AG08395 (cell line): ENCODE data around the gene LRRC52.

ENCODE experiments used
- DNase-seq: peaks from one replicate; pipeline ENCODE4 v3.0.0; 2012; ENCODE audit warnings: mixed read lengths, low spot score

LRRC52 gene, protein sequence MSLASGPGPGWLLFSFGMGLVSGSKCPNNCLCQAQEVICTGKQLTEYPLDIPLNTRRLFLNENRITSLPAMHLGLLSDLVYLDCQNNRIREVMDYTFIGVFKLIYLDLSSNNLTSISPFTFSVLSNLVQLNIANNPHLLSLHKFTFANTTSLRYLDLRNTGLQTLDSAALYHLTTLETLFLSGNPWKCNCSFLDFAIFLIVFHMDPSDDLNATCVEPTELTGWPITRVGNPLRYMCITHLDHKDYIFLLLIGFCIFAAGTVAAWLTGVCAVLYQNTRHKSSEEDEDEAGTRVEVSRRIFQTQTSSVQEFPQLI

DNA sequence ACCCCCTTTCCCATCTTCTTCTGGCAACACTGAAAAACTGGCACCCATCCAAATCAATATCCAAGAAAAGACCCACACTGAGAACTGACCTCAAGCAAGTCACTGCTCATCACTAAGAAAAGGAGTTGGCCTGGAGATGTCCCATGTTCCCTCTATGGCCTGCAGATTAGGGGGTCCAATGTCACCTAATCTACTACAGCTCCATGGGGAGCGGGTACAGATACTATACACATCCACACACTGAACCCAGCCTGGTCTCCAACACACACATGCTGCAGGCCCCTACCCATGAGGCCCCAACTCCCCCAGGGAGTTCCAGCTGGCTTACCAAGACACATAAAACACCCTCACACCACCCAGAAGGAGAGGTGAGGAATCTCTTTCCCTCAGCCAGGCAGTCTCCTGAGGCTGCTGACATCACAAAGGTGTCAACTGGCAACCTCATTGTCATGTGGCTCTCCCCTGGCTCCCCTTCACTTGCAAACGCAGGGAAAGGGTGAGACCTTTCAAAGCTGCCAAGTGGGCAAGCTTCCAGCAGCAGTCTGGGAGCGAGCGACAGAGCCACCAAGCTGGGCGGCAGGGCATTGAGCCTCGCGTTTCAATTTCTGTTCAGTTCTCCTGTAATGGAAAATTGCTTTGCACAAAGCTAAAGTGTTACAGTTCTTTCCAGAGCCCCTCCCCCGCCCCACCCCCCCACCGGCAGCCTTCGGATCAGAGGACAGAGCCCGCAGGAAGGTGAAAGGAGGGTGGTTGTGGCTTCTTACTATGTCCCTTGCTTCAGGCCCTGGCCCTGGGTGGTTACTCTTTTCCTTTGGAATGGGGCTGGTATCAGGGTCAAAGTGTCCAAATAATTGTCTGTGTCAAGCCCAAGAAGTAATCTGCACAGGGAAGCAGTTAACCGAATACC, at the start of gene LRRC52:
Gene LRRC52, plus strand, starts transcription at position 469 of the 907 bp plus-strand sequence. Its CDS starts 297 bp downstream, at position 766.
- DNase-seq, result no peak

DNA sequence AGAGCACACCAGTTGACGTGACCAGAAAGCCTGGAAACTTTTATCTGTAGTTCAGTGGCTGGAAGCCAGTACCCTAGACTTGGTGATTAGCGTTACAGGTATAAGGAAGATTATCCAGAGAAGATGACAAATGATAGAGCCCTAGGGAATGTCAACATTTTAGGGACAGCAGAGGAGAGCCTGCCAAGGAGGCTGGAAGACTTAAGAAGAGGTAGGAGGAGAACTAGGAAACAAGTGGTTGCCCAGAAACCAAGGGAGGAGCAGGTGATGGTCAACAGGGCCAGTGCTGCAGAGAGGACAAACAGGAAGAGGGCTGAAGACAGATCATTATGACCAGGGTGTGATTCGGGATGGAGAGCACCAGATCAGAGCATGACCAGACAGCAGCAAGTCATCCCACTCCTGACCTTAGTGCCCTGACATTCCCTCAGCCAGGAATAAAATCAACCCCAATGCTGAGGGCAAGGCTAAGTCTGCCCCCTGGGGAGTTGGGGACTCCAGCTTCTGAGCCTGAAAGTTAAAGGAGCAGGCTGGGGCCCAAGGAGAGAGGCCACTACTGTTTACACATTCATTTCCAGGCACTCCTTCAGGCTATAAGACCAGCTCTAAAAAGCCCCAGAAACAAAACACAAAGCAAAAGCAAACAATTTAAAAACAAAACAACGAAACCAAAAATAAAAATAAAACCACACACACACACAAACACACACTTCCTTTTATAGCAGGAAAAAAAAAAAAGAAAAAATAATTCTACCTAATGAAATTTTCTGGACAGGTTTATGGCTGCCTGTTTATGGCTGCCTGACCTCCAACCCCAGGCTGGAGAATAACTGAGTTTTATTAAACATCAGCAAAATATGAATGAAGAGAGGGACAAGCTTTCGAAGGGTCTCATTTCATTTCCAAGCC, 48.6 kb upstream of the LRRC52 start:
- DNase-seq, result no peak

DNA sequence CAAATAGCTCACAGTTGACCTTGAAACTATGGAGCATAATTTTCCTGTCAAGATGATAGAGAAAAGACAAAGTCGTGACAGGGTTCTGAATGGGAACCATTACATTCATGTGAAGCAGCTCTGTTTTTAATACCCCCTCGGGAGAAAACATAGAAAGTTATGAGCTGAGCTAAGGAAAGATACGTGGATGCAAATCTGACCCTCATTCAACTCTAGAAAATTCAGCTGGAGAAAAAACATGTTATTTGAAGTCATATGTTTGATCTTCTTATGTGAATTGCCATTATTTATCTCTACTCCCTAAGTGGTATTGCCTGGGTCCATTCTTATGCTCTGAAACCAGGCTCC, 48.0 kb upstream of the LRRC52 start:
- DNase-seq, result no peak

DNA sequence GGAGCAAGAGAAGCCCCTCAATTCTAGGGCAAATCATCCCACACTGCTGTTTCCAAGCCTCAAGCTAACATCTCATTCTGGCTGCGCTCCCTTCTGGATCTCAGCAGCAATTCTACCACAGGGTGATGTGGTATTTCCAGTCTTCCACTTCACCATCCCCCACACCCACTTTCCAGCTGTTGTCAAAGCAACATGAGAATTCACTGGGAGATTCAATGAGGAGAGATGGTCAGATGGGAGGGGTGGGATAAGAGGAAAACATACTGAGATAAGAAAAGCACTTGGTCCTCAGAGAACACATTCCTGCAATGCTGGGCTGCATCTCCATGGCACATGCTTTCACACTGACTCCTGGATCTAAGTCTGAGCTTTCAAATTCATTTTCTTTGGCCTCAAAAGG, 47.3 kb upstream of the LRRC52 start:
- no peak for DNase-seq

DNA sequence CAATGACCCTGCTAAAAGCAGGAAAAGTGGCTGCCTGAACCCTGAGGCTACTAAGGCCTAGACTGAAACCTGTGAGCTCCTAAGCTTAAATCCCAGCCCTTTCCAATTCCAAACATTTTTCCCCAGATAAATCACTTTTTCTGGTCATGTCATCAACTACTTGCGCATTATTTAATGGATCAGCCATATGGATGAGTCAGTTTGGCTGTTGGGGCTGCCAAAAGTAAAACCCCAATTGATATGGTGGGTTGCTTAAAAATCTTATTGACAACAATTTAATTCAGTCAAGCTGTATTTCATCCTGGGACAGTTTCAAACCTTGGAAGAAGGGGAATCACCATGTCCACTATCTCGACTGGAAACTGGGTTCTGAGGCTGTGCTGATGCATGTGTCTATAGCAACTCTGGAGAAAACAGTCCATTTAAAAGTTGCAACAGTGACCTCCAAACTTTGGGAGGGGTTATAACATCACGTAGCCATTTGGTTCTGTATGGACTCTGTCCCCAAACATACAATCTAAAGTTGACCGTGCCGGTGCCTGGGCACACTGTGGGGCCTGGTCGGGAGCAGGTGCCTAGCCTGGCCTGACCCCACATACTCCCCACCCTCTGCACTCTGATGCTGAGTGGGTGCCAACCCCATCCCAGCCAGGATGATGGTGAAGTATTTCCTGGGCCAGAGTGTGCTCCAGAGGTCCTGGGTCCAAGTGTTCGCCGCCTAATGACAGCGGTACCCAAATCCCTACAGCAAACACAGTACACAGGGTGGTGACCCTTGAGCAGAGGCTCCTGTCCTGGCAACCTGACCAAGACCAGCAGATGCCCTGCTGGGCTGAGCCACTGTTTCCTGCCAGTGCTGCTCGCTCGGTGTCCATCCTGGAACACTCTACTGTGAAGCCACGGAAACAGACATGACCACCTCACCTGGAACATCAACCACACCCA, 46.5 kb upstream of the LRRC52 start:
- DNase-seq, result no peak

DNA sequence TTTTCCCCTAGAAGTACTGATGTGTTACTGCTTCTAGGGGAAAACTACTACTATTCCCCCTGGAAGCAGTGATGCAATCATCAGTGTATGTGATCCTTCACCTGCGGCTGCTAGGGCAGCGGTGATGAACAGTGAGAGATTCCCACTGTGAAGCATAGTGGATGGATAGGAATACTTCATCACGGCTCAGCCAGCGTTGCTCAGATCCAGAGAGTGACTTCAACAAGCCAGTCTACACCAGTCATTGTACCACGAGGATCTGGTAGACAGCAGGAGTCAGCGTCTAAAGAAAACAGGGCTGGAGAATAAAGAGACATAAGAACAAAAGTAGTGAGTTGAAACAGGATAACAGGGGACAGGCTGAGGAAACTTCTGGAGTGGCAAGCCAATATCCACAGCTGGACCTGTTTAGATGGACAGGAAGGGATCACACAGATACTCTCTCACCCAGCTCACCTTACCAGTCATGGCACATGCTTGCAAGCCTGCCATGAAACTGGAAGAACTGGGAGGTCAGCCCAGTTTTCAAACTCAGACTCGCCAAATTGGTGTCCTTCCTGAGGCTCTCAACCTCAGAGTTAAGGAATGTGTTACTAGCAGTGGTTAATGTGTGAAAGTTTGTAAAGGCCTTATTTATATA, 42.4 kb upstream of the LRRC52 start:
- no peak for DNase-seq

DNA sequence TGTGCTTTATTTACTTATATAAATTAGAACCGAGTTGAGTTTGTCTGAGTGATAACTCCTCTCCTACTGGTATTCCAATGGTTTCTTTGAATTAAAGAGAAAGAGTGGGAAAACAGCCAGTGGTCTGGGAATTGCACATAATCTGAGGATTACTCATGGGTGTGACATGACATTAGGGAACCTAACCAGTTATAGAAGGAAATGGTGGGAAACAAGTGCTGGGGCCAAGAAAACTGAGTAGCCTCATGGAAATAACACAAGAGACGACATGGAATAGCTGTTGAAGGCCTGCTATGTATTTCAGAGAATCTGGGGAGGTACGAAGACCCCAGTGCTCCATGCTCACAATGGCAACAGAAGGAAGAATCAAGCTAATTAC, 41.8 kb upstream of the LRRC52 start:
- DNase-seq, result no peak

DNA sequence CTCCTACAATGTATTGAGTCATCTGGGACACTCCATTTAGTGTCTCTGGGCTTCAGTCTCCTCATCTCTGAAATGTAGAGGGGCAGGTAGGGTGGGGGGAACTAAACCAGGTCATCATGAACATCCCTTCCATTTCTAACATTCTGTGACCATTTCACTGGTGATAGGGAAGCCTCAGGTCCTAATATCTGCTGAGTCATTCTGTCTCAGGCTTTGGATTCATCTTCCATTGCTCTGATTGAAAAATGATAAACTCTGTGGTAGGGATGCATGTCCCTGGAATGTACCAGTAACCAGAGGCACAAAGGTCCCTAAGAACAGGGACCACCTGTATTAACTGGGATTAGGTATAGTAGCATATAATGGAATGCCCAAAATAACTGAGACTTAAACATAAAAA, 36.2 kb upstream of the LRRC52 start:
- no peak for DNase-seq

DNA sequence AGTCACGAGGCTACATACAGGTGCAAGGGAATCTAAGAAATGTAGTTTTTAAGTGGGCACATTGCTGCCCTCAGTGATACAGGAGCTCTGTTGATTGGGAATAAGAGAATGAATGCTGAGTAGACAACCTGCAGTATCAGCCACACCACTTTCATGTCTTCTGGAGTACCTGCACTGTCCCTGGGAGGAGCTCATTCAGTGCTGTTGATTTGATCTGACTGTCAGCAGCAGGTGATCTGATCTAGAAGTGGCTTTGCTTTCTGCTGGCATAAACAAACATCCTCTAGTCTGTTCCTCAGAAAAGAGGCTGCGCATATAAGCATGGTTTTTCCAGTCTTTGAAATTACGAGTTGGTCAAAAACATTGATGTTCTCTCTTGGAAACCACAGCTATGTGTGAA, 35.5 kb upstream of the LRRC52 start:
- DNase-seq, result no peak

DNA sequence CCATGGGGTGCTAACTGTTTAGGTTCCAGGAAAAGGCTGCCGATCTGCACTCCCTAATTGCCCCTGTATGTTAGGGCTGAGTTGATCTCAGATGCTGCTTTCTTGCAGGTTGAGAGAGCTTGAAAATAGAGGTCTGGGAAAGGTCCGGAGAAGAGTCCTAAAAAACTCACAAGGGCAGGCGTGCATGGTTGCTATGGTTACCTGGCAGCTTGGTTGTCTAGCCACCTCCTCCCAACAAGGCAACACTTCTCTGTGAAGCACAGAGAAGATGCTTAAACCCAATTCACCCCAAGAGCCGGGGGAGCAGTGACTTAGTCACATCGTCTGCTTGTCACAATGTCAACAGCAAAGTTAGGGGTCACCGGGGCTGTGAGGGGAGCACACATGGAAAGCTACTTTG, 31.0 kb upstream of the LRRC52 start:
- no peak for DNase-seq

DNA sequence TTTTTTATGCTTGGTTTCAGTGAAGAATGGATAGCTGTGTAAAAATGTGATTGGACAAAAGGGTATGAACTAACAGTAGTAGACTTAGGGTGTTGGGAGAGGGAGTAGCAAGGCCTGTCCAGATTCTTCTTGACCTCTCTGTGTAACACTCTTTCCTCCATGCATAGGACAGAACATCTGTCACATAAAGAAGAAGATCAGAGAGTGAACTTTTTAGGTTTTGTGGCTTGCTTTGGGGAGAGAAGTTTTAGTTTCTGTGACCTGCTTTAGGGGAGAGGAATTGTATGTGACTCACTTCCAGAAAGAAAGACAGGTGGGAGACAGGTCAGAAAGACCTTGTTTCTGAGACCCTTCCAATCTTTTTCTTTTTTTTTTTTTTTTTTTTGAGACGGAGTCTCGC, 27.3 kb upstream of the LRRC52 start:
- no peak for DNase-seq

DNA sequence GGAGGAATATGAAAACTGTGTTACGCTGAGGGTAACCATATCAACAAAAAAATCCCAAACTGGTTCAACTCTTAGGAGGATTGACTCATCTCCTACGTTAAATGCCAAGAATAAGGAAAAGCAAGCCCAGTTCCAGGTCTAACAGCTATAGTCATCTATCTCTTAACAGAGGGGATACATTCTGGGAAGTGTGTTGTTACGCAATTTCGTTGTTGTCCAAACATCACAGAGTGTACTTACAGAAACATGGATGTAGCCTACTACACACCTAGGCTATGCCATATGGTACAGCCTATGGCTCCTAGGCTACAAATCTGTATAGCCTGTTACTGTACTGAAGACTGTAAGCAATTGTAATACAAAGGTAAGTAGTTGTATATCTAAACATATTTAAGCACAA, 23.2 kb upstream of the LRRC52 start:
- DNase-seq, result no peak

DNA sequence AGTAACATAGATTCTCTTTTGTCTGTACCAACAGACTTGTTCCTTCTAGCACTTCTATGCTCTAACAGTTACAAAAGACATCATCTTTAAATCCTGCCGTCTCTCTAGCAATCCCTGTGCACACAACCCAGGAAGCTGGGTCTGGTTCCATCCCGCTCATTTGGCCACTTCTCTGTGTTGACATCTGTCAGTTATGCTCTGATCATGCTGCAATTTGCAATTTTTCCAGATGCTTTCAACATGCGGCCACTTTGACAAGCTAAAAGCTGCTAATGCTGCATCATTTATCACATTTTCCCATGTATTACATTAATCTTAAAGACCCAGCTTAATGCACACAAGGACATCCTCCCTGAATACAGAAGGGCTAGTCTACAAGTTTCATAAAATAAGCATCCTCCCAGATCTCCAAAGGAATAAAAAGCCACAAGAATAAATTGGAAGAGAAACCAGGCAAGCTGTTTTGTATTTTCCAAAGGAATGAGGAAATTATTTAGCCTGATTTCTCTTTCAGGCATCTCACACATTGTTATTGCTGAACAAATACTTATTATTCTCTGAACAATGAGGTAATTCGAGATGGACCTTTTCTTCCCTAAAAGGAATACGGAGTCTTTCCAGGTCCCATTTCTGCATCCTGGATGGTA, 19.0 kb upstream of the LRRC52 start:
- DNase-seq, result no peak

DNA sequence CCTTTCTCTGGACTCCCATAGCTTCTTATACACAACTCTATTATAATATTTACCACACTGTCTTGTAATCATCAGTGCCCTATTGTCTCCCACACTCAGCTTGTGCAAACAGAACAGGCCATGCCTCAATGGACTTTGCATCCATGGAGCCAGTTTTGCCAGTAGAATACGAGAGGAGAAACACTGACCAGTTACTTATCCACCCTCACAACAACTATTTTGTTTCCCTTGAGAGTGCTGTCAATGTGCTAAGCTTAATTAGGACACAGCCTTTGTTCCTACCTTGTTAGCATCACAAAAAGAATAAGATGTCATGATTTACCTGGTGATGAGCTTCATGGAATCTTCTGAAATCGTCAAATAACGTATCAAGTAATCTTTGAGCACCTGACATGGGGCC, 18.1 kb upstream of the LRRC52 start:
- no peak for DNase-seq

DNA sequence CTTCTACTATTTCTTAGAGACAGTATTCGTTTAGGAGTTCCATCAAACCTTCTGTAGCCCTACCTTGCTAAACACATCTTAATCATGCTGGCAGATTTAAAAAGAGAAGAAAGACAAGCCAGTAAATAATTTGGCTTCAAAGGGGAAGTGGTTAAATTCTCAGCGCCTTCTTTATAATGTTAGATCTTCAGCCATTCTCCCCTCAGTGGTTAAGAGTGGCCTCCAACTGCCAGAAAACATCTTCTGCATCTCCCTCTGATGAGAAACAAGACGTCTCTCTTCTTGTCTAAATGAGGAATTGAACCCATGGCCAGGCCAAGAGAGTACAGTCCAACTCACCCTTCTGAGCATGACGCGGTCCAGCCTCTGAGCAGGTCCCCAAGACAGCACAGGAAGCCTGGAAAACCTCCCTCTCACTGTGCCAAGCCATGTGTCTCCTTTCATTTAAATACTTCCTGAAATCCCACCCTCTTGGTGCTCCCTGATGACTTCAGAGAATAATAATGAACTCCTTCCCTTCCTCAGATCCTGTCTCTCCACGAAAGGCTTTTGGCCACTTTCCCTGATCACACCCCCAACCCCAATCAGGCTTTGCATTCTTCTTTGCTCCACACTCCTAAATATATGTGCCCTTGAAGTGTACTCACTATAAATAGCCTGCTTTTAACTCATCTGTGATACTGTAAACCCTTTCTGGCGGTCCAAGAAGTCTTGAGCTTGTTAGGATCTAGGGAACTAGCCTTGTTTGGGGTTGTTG, 16.4 kb upstream of the LRRC52 start:
- DNase-seq, result no peak

DNA sequence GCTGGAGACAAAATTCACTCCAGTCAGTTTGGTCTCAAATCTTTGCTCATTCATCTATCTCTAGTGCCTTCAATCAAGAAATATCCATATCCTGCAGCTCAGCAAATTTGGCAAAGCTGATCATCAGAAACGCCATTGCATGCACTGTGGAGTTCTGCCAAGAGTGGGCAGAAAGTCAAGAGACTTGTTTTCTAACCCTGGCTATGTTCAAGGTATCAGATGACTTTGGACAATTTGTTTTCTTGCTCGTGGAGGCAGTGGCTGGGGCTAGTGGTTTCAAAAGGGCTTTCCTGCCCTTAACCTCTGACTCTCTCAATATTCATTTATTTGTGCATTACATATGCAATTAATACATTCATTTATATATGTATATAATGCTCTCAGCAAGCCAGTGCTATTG, 12.8 kb upstream of the LRRC52 start:
- no peak for DNase-seq

DNA sequence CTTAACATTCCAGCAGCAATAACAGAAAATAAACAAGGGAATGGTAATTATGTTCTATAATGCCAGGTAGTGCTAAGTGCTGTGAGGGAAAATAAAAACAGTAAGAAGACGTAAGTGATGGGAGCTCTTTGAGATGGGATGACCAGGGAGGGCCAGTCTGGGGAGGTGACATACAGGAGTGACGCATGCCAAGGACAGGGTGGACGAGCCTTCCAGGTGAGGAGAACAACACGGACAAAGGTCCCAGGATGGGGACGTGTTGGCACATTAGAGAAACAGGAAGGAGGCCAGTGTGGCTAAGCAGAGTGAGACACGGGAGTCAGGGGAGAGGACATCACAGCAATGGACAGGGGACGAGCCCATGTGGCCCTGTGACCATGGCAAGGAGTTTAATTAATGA, 11.7 kb upstream of the LRRC52 start:
- no peak for DNase-seq

DNA sequence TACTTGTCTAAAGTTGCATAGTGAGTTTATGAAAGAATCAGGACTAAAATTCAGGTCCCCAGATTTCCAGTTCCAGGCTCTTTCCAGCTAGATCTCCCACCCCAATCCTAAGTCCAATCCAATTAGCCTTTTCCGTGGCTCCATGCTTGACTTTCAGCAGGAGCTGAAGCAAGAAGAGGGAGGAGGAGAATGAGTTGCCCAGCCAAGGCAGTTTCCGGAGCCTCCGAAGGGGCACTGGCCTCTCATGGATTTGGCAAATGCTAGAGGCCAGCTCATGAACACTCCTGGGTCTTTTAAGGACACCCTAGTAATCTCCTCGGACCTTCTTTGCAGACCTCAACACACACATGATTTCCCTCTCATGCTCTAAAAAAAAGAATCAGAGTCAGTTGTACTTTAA, 10.5 kb upstream of the LRRC52 start:
- DNase-seq, result no peak

DNA sequence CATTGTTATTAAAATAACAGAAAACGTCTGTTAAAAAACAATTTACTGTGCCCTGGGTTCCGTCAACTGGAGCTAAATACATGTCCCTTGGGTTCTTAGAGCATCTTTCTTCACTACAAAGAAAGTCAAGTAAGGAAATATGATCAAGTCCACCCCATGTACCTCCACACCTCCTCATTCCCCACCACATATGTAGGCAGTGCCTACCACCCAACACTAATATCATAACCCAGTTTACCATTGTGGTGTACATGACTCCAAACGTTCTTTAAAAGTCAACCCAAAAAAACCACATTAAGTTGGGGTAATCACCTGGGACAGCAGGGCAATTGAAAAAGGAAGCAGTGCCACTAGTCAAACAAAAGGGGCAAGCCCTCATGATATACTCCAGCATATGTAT, 7.8 kb upstream of the LRRC52 start:
- DNase-seq, result no peak
